Colonic mucosa (tissue), 4 donors: ENCODE measurements around the gene IRF9. TPM values are rescaled to one million over a fixed set of nuclear protein-coding genes. Genes with fewer than 3 reads are reported as not detected.

Experiments used
- DNase-seq: peaks from one replicate; pipeline ENCODE4 v3.0.0-alpha.2; 2020
- H3K27ac ChIP-seq: fragments of 200-600 bp; one replicate; pipeline ENCODE4 v1.8.0; 2021
- H3K27me3 ChIP-seq: fragments of 200-600 bp; one replicate; pipeline ENCODE4 v1.8.0; 2021
- H3K36me3 ChIP-seq: fragments of 200-600 bp; one replicate; pipeline ENCODE4 v1.8.0; 2021
- H3K4me1 ChIP-seq: fragments of 200-600 bp; one replicate; pipeline ENCODE4 v1.8.0; 2021; ENCODE audit warnings: mild to moderate bottlenecking
- H3K4me3 ChIP-seq: fragments of 200-600 bp; one replicate; pipeline ENCODE4 v1.8.0; 2021
- H3K9ac ChIP-seq, 2 donors: one replicate each; pipeline ENCODE4 v1.7.0; 2013; ENCODE audit warnings: control low read depth in 2 of 2, low read depth in 2 of 2, low read length in 2 of 2
- H3K9me3 ChIP-seq: fragments of 200-600 bp; one replicate; pipeline ENCODE4 v1.8.0; 2021
- CTCF ChIP-seq: fragments of 200-600 bp; IDR thresholded peaks from one replicate; pipeline ENCODE4 v1.8.0; 2022; ENCODE audit warnings: antibody characterized with exemption, mild to moderate bottlenecking
- intact Hi-C: fragments of 100-400 bp; cut with DNase I; formaldehyde crosslinking; loops from one replicate; pipeline ENCODE4 v1.14.1; 2022
- total RNA-seq, 2 donors: library from RNA; stranded (reverse); fragmentation: NEBNext Ultra II Directional in 1 of 2; extraction: Animal tissue kit (Norgen Biotek cat#: 25700) in 1 of 2; gene quantifications; one replicate each; pipeline ENCODE4 v1.2.1, GENCODE V29; 2021
- donor health status: healthy.
- donor health status: DM: no; HTN: no; CAD: no.
- donor health status: DM: no; HTN: no; CAD: no.

Gene IRF9
- total RNA-seq, 2 donors from 2014 or later = 54.4 to 57.5 TPM

DNA sequence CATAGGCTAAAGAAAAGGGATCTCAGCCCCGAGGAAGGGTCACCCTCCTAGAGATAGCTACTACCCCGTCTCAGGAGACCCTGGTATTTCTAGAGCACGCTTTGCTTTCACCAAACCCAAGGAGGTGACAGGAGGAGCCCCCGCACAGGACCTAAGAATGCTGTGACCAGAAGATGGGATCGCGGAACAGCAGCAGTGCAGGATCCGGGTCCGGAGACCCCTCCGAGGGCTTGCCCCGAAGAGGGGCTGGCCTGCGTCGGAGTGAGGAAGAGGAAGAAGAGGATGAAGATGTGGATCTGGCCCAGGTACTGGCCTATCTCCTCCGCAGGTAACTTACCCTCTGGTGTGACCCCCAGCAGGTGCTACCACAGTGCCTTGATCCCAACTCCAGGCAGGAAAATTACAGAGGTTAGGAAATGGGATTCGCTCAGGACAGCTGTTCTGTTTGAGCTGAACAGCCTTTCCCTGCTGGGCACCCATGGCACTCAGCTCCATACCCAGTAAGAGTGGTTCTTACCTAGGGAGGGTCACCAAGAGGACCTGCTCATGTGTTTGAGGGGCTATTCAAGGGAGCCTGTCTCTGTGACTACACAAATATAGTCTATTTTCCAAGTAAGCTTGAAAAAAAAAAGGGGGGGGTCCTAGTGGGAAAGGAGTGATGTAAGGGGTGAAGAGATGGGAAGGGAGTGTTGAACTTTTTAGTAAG is 45.5 kb upstream of the IRF9 start:
- Histone ChIP-seq H3K4me1 (peaks cover 6% of the 10 kb centered on the region), H3K4me3 (peak overlapping the region; percentile 80), H3K9me3 (no peaks in the 10 kb centered on the region), H3K27me3 (no peaks in the 10 kb centered on the region), H3K36me3 (peaks cover 17% of the 10 kb centered on the region), H3K27ac (peak overlapping the region; percentile 98), H3K9ac (peak overlapping the region; percentile 90 to 100)
- no peak for TF ChIP-seq CTCF
- intact Hi-C loops = loop anchor here (2.0 kb wide), 1 partner anchor 25 kb away; the partner anchor contains the start of gene EMC9
- no peak for DNase-seq

DNA sequence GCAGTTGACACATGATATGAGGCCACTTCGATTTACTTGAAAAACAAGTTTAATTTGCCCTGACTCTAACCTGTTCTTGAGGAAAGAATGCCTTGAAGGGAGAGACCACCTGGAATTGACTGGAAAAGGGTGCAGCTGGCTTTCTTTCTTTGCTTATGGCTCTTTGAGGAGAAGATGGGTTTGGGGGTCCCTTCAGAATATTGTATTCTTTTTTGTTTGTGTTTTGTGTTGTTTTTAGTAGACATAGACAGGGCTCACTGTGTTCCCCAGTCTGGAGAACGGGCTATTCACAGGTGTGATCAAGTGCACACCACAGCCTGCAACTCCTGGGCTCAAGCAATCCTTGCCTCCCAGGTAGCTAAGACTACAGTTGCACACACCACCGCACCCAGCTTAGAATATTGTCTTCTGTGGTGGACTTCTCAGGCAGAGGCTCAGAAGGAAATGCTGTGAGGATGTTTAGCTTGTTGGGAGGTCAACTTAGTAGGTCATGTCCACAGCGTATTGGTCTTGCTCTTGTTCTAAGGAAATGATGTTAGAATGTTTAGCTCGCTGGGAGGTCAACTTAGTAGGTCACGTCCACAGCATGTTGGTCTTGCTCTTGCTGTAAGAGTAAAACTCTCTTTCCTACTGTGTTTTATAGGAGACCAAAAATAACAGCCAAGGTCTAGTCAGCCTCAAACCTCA is 44.8 kb upstream of the IRF9 start:
- TF ChIP-seq CTCF = no peak
- peak overlapping the region; percentile 90 to 100 for H3K9ac ChIP-seq
- intact Hi-C loops = no loop called here
- H3K4me3 ChIP-seq = peak overlapping the region; percentile 80
- peaks cover 17% of the 10 kb centered on the region for H3K36me3 ChIP-seq
- no peak for DNase-seq
- H3K4me1 ChIP-seq = peaks cover 6% of the 10 kb centered on the region
- H3K27ac ChIP-seq = no peak overlapping the region
- H3K27me3 ChIP-seq = no peaks in the 10 kb centered on the region
- no peaks in the 10 kb centered on the region for H3K9me3 ChIP-seq

GRCh38 chr14:24117179-24117578 is 43.9 kb upstream of the IRF9 start:
- Histone ChIP-seq H3K4me3 (no peak overlapping the region), H3K27me3 (no peaks in the 10 kb centered on the region), H3K4me1 (peaks cover 6% of the 10 kb centered on the region), H3K9ac (no peak overlapping the region), H3K36me3 (peaks cover 17% of the 10 kb centered on the region), H3K27ac (no peak overlapping the region), H3K9me3 (no peaks in the 10 kb centered on the region)
- no peak for DNase-seq
- intact Hi-C loops = no loop called here
- no peak for TF ChIP-seq CTCF

- H3K4me3 ChIP-seq = no peak overlapping the region
- intact Hi-C loops = no loop called here
- TF ChIP-seq CTCF = no peak
- no peak overlapping the region for H3K27ac ChIP-seq
- H3K9me3 ChIP-seq = no peaks in the 10 kb centered on the region
- no peak overlapping the region for H3K9ac ChIP-seq
- no peaks in the 10 kb centered on the region for H3K27me3 ChIP-seq
- H3K36me3 ChIP-seq = peaks cover 17% of the 10 kb centered on the region
- H3K4me1 ChIP-seq = peaks cover 6% of the 10 kb centered on the region
- no peak for DNase-seq
Measured at GRCh38 chr14:24119691-24120090, 41.4 kb upstream of the IRF9 start.

- Histone ChIP-seq H3K4me1 (peaks cover 3% of the 10 kb centered on the region), H3K9ac (no peak overlapping the region), H3K4me3 (no peak overlapping the region), H3K27me3 (no peaks in the 10 kb centered on the region), H3K27ac (no peak overlapping the region), H3K36me3 (peaks cover 17% of the 10 kb centered on the region), H3K9me3 (no peaks in the 10 kb centered on the region)
- no peak for TF ChIP-seq CTCF
- no peak for DNase-seq
- intact Hi-C loops = no loop called here
Measured at GRCh38 chr14:24121210-24121609, 39.9 kb upstream of the IRF9 start.
